COLO829 (cell line): Measurements from ENCODE around the gene PCCA.

Experiments used
- DNase-seq: peaks from one replicate; pipeline ENCODE4 v3.0.0; 2012; ENCODE audit warnings: low spot score

PCCA gene

DNA sequence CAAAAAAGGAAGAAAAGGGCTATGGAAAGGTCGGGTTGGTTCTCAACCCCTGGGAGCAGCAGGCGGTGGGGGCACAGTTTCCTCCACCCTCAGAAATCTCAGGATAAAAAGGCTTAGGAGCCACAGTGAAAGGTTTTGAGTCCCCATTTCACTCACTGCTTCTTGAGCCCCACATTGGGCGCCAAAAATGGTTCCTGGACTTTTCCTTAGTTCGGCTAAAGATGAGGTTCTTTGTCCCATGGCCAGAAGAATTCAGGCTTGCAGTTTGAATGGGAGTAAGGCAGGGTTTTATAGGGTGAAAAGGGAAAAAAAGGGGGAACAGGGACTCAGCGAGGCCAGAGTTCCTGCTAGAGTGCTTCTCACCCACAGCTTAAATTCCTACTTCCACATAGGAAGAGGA is 320.2 kb downstream of the PCCA start:
- DNase-seq: no peak

DNA sequence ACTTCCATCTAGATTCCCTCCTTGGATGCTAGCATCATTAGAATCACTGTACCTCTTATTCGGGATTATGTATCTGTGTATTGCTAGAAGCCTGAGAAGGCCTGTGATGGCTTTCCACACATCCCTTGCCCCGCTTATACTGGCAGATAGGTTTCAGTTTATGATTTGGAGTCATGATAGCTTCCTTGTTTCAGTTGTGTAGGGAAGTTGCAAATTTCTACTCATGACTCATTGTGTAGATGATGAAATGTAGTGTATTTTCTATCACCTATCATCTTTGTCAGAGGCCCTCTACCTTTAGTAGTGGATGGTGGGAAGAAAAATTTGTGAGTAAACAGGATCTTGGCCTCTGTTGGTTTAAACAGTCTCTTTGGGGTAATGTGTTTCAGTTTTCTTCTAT is 334.5 kb downstream of the PCCA start:
- DNase-seq: no peak

DNA sequence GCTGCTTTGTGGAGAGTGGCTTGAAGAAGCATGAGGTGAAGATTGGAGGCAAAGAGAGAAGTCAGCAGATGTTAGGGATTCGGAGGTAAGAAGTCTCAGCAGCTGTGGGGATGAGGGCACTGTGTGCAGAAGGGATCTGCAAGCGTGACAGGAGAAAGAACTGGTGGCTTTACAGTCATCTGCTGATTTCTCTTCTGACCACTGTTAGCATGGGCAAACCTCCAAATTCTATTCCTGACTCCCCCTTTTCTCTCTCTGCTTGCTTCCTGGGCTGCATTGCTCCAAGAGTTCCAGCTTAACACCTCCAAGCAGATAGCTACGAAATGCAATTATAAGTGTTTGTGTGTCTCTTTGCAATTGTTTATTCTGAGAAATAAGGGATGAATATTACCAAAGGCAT is 340.1 kb downstream of the PCCA start:
- DNase-seq: no peak

DNA sequence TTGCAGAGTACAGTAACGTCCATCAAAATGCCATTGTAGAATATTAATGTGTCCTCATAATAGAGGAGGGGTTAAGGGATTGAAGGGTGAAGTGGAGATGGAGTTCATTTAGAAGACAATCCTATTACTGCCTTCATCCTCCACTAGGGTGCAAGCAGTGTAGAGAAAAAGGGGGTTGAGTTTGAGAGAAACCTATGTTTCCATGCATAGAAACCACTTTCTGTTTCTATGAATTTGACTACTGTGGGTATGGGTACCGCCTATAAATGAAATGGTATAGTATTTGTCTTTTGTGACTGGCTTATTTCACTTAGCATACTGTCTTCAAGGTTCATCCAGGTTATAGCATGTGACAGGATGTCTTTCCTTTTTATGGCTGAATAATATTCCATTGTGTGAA is 343.7 kb downstream of the PCCA start:
- no peak for DNase-seq

DNA sequence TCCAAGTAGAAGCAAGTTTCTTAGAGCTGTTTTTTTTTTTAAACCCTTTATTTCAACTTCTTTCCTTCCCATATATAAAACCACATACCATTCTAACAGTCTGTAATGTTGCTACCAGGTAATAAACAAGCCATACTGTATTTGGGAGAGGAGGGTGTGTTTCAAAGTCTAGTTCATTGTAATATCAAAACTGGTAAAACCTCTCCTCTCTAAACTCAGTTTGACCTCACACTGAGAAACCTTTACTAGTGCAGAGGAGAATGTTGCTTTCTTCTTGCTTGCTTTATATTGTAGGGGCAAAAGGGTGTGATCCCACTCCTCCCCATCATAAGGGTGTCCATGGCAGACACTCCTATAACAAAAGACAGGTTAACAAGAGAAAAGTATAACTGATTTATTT is 344.6 kb downstream of the PCCA start:
- DNase-seq: no peak

DNA sequence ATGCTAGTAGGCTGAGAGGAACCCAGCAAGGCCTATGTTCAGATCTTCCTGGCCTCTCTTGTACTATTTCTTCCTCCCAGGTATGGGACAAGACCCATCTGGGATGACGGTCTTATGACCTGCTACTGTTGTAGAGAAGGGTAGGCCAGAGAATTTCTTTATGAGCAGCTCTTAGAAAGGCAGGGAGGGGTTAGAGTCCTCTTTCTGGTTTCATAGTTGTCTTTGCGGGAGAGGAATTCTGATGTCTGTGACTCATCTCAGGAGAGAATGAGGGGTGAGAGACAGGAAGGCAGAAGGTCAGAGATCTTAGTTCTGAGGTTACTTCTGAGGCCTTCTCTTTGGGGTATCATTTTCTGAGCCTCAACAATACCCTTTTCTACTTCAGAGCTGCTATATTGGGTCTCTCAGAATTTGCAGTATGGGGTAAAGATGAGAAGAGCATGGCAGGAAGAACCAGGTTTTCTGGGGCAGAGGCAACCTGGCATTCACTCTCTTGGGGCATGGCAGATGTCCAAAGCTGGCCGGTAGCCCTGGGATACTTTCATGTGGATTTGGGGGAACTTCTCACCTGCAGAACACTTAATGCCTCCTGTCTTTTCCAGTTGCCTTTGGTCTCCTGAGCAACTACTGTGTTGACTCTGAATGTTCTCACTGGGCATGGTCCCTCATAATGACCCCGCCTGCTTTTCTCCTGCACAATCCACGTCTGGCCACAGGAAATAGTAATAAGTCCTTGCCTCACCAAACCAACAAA is 345.3 kb downstream of the PCCA start:
- DNase-seq: no peak

DNA sequence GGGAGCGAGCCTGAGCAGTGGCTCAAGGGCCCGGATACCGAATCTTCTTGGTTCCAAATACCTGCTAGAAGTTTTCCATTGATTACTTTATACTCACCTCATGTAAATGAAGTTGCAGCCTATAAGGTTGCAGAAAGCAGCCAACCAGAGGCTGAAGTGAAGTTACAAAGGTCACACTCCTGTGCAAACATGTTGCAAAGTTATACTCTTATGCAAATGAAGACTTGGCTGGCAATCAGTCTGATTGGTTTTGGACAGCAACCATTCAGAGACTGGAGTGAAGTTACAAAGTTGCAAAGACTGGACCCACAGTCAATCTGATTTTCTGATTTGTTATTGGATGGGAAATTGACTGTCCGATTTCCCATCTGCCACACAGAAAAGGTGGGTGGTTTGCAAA is 347.2 kb downstream of the PCCA start:
- no peak for DNase-seq

DNA sequence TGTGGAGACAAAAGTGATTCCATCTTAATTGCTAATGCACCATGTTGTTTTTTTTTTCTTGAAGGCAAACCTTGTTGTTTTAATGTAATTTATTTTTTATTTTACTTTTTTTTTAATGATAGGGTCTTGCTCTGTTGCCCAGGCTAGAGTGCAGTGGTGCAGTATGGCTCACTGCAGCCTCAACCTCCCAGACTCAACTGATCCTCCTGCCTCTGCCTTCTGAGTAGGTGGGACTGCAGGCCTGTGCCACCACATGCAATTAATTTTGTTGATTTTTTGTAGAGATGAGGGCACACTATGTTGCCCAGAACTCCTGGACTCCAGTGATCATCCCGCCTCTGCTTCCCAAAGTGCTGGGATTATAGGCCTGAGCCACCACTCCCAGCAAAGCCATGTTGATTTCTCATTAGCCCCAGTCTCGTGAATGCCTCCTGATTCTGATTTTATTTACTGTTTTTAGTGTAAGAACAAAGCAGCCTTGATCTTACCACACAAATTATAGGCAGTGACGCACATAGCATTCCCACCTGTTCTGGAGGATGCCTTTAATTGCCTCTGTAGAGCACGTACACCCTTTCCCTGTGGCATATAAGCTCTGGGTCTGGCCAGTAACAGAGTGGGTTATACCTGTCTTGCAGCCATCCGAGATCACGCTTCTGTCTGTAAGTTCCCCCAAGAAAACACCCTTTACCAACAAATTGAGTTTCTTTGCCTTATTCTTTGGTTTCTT is 349.3 kb downstream of the PCCA start:
- no peak for DNase-seq

DNA sequence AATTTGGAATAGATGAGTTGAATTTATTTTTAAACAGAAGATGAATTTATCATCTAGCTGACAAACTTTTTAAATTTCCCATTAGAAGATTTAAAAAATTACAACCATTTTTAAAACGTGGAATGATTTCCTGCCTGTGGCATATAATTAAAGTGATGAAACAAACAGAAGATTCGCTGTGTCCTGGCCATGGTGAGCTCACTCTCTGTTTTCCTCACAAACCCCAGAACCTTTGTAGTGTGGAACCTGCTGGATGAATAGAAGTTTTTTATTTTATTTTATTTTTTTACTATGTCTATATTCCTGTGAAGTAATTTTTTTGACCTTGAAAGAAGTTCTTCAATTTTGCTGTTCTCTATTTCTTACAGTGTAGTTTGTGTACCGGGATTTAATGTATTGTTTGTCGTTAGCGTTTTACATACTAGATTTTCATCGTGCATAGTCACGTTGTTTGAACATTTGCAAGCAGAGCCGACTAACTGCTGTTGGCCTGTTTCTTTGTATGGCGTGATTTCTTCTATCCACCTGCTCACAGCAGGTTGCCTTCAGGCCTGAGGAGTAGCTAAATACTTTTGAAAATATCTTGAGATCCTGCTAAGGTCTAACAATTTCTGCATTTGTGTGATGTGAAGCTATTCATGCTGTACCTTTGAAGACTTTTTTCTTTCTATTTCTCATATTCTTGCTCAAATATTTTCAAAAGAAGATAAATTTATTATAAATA is 350.5 kb downstream of the PCCA start:
- DNase-seq: no peak

DNA sequence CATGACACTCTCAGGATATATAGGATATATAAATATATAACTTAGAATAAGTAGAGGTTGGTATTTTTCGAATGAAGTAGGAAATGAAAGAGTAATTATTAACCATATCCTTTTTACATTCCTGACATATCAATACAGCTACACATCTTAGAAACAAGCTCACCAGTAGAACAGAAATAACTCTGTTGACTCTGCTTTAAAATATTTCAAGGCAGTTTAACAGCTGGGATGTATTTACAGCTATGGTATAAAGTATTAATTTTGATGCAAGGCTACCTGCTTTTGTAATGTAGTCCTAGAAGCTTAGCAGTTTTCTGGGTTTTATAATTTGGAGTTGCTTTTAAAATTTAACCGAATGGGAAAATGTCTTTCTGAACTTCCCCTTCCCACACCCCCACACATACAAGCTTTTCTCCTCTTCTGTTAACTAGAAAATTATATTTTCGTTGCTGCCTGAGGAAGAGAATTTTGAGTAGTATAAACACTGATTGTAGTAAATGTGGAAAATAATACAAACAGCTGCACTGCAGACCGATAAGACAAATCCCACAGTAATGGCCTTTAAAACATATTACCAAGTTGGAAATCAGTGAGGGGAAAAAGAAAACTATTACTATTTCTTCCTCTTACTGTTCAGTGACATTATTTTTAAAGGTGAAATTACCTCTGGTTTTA is 352.0 kb downstream of the PCCA start:
- peak; percentile 59 for DNase-seq

DNA sequence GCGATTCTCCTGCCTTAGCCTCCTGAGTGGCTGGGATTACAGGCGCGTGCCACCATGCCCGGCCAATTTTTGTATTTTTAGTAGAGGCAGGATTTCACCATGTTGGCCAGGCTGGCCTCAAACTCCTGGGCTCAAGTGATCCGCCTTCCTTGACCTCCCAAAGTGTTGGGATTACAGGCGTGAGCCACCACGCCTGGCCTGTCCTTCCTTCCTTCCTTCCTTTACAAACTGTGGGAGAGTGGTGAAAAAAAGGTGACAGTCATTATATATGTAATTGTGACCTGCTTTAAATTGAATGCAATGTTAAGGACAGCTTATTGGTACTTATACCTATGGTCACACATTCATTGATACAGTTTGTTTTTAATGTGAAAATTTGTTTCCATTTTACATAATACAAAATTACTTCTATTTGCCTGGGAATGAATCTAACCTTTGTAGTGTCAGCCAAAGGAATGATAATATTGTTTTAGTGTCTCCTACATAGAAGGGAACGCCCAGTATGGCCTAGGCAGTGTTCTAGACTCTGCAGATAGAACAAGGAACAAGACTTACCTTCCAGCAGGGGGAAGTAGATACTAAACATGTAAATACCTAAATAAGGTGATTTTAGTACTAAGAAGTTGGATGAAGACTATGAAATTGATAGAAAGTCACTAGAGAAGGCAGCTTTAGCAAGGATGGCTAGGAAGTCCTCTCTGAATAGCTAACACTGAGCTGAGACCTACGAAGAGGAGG is 353.4 kb downstream of the PCCA start:
- DNase-seq: no peak

DNA sequence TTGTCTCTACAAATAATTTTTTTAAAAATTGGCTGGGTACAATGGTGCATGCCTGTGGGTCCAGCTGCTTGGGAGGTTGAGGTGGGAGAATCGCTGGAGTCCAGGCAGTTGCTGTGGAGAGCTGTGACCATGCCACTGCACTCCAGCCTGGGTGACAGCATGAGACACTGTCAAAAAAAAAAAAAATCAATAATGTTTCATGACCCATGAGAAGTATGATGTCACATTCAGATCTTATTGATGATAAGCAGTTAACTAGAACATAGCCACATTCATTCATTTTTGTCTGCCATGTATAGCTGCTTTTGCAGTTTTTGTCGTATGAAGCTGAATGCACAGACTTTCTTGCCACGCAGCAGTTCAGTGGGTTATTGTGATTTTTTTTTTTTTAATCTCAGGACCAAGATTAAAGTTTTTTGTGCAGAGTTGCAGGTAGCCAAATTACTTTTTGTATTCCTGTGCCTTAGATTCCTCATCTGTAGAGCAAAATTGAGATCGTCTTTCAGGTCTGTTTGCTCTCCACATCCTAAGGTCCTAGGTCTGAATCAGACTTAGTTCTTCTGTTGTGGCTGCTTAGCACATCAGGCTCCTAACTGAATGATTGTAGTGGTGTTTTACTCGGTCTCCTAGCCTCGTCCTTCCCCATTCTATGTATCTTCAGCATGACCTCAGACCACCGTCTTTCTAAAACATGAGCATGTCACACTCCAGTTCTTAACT is 354.5 kb downstream of the PCCA start:
- DNase-seq: no peak

DNA sequence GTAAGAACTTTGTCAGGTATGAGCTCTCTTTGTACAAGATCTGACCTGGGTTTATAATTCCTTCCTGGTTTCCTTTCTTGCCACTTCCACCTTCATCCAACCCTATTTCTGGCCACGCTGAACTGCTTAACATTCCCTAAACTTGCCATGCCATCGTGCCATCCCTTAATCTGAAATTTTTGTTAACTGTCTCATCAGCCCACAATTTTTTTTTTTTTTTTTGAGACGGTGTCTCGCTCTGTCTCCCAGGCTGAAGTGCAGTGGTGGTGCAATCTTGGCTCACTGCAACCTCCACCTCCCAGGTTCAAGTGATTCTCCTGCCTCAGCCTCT is 355.1 kb downstream of the PCCA start:
- no peak for DNase-seq

DNA sequence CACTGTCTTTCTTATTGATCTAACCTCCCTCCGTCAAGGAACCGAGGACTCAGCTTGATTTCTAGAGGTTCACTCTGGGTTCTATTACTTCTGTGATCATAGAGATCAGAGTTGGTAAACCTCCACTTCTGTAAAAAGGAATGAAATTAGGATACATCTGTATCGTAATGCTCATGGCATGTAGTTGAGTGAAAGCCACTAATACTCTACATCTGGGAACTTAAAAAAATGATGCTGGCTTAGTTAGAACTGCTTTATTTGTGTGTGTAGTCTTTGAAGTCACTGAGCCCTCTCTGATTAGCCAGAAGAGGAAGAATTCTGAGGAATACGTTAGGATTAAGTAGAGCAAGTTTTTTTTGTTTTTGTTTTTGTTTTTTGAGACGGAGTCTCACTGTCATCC is 358.9 kb downstream of the PCCA start:
- no peak for DNase-seq

DNA sequence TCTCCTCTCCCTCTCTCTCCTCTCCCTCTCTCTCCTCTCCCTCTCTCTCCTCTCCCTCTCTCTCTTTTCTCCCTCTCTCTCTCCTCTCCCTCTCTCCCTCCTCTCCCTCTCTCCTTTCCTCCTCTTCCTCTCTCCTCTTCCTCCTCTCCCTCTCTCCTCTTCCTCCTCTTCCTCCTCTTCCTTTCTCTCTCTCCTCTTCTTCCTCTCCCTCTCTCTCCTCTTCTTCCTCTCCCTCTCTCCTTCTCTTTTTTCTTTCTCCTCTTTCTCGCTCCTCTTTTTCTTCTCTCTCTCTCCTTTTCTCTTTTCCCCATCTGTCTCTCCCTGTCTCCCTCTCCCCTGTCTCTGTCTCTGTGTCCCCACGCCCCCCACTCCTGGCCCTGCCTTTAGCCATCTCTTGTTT is 363.0 kb downstream of the PCCA start:
- DNase-seq: no peak

DNA sequence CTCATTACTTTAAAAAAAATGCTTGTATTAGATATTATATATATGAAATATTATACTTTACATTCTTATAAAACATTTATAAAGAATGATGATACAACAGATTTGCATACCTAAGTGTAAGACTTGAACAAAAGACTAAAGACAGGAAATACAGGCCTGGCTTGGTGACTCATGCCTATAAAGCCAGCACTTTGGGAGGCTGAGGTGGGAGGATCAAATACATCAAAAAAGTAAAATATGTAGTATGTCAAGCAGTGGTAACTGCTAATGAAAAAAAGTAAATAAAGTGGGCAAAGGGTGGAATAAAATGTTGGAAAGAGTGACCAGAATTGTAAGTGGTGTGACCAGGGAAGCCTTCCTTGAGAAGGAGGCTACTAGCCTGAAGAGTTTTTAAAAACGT is 366.0 kb downstream of the PCCA start:
- DNase-seq: peak; percentile 15

DNA sequence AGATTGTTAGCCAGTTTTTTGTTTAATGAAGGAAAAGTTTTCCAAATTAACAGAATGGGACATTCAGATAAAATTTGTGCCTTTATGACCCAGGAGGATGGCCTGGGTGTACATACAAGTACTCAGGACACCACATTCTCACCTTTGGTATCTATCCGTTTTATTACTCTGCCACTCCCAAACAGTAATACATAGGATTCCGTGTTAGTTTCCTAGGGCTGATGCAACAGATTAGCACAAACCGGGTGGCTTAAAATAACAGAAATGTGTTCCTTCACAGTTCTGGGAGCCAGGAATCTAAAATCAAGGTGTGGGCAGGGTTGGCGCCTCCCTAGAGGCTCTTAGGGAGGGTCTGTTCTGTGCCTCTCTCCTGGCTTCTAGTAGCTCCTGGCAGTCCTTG is 369.8 kb downstream of the PCCA start:
- no peak for DNase-seq

DNA sequence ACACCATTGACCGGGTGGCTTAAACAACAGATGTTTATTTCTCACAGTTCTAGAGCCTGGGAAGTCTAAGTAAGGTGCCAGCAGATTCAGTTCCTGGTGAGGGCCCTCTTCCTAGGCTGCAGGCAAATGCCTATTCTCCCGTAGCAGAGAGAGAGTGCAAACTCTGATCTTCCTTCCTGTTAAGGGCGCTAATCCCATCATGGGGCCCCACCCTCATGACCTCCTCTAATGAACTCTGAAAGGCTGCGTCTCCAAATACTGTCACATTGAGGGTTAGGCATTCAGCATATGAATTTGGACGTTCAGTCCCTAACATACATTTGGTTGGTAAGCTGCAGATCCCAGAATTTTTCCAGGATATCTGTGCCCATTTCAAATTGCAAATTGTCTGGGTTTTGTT is 370.9 kb downstream of the PCCA start:
- no peak for DNase-seq

DNA sequence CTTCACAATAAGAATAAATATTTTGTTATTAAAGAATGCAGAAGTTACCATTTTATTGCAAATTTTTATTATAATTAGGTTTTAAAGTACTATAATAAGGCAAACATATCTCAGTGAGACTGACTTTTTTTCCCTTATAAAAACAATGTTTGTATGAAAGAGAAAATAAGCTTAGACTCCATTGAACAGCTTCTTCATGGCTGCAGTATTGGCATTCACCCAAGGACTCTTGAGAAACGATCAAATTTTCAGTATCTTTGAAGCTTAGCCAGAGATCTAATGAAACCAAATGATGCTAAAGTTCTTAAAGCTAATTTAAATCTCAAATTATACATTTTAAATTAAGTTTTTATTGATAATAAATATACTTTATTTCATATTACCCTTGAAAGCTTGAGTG is 371.4 kb downstream of the PCCA start:
- no peak for DNase-seq

DNA sequence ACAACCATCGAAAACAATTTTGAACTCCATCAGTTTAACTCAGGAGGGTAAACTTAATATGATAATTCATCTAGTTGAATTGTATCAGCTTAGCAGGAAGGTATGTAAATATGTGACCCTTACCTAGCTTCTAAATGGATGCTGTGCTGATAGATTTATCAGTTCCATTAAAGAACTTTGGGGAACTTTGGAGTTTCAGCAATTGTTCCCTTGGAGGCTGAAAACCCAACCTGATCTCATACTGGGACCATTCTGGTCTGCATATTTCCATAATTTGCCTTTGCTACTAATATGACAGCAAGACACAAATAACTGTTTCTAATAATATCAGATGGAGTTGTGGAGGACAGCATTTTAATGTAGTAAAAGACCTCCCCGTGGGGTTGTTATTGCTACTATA is 371.9 kb downstream of the PCCA start:
- DNase-seq: no peak

DNA sequence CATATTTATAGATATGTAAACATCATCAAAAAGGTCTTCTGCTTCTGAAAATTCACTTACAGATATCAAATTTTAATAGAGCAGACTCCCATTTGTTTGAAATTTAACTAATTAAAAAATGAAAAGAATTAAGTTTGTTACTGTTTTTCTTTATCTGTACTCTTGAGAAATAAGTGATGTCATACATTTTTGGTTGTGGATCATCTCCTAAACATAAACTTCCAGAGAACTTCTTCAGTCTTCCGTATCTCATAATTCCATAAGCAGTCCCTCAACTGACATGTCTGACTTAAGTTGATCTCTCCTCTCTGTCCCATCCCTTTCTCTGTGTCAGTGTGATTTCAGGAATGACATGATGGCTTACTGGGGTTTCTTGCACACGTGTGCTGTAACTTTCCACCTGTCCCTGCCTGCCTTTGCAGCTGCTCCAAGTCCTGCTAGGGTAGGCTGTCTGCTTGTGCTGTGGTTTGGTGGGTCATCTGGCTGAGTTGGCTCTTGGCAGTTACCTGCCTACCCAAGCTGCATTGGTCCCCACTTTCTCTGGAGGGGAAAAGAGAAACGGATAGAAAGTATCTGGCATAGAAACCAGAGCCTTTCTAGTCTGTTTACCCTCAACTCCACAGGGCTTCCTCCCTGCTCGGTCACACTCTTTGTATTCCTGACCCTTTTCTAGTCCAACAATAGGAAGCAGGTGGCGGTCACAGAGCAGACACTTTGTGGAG is 372.6 kb downstream of the PCCA start:
- DNase-seq: no peak
